ENCODE results near the gene PADI4. TPM values are rescaled to one million over a fixed set of nuclear protein-coding genes. Genes with fewer than 3 reads are reported as not detected.

The PADI4 gene
- total RNA-seq, 1 experiment from 2014 or later: not detected

DNA sequence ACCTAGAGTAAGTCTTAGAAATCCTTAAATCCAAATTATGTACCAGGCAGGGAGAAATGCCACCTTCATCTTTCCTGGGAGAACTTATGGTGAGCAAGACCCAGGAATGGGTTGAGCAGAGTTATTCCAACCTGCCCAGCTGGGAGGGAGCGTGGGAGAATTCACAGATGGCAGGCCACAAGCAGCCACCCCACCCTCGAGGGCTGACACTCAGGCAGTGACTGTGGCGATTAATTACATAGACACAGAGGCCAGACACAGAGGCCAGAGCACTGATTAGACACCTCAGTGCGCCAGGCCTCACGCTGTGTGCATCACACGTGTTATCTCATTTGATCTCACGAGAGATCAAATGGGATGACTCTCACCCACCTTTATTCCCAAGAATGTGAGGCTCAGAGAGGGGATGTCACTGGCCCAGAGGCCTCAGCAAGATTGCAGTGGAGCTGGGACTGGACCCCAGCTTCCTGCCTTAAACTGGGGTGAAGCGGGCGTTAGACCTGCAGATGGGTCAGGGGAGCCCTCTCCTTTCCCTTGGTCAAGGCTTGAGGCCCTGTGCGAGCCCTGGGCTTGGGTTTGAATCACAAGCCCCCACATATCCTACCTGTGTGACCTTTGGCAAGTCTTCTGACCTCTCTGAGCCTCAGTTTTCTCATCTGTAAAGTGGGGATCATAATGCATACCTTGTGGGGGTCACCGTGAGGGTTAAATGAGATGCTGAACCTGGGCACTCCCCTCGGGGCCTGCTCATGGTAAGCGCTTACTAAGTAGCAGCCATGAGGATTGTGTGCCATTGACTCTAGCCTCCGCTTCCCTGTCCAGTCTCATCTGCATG lies 28.8 kb upstream of the PADI4 start:
- intact Hi-C loops (cut with micrococcal nuclease; ENCODE audit: unreplicated experiment): no loop called here
- CTCF ChIA-PET: interaction anchor here (1.0 kb wide), 1 partner anchor 57 kb away, joined by 10 read pairs; no protein-coding TSS in a partner anchor
- ATAC-seq (no peak), DNase-seq (ENCODE audit: low read depth, low spot score) (no peak)
- Histone ChIP-seq H3K9me3 (ENCODE audit: control insufficient read depth, insufficient read depth, low read depth, low read length) (no peaks in the 10 kb centered on the region), H3K4me3 (ENCODE audit: low read depth in 2 of 2, low read length in 2 of 2) (no peak overlapping the region), H3K36me3 (ENCODE audit: control insufficient read depth, insufficient read depth, low read length) (no peaks in the 10 kb centered on the region), H3K27ac (ENCODE audit: low read length) (no peak overlapping the region), H3K27me3 (ENCODE audit: control insufficient read depth, insufficient read depth, low read length) (no peaks in the 10 kb centered on the region; the same call in 1 of the 2 replicates), H3K4me1 (ENCODE audit: control insufficient read depth, insufficient read depth, low read length) (no peaks in the 10 kb centered on the region)
- in situ Hi-C loops (cut with HindIII; ENCODE audit: low pct_unique_long_range_greater_than_20kb, low sequenced_read_pairs): no loop called here
- BruUV-seq (replicated peaks): no TSS peak
- POLR2A ChIA-PET: no interaction called here
- no peak for TF ChIP-seq POLR2AphosphoS5 (IDR thresholded peaks at IDR 0.05; ENCODE audit: low read depth, low read length)
- TF ChIP-seq, protein P1, sequence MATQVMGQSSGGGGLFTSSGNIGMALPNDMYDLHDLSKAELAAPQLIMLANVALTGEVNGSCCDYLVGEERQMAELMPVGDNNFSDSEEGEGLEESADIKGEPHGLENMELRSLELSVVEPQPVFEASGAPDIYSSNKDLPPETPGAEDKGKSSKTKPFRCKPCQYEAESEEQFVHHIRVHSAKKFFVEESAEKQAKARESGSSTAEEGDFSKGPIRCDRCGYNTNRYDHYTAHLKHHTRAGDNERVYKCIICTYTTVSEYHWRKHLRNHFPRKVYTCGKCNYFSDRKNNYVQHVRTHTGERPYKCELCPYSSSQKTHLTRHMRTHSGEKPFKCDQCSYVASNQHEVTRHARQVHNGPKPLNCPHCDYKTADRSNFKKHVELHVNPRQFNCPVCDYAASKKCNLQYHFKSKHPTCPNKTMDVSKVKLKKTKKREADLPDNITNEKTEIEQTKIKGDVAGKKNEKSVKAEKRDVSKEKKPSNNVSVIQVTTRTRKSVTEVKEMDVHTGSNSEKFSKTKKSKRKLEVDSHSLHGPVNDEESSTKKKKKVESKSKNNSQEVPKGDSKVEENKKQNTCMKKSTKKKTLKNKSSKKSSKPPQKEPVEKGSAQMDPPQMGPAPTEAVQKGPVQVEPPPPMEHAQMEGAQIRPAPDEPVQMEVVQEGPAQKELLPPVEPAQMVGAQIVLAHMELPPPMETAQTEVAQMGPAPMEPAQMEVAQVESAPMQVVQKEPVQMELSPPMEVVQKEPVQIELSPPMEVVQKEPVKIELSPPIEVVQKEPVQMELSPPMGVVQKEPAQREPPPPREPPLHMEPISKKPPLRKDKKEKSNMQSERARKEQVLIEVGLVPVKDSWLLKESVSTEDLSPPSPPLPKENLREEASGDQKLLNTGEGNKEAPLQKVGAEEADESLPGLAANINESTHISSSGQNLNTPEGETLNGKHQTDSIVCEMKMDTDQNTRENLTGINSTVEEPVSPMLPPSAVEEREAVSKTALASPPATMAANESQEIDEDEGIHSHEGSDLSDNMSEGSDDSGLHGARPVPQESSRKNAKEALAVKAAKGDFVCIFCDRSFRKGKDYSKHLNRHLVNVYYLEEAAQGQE (IDR thresholded peaks at IDR 0.05; ENCODE audit: insufficient read depth in 1 of 2, low read depth in 2 of 2, low read length in 1 of 2): no peak
- TF ChIP-seq SIN3A (IDR thresholded peaks at IDR 0.05; ENCODE audit: borderline replicate concordance, insufficient read depth, low read depth, low read length): no peak
- TF ChIP-seq TCF7L2 (IDR thresholded peaks at IDR 0.05; ENCODE audit: low read depth, low read length): no peak
- TF ChIP-seq, protein P2, sequence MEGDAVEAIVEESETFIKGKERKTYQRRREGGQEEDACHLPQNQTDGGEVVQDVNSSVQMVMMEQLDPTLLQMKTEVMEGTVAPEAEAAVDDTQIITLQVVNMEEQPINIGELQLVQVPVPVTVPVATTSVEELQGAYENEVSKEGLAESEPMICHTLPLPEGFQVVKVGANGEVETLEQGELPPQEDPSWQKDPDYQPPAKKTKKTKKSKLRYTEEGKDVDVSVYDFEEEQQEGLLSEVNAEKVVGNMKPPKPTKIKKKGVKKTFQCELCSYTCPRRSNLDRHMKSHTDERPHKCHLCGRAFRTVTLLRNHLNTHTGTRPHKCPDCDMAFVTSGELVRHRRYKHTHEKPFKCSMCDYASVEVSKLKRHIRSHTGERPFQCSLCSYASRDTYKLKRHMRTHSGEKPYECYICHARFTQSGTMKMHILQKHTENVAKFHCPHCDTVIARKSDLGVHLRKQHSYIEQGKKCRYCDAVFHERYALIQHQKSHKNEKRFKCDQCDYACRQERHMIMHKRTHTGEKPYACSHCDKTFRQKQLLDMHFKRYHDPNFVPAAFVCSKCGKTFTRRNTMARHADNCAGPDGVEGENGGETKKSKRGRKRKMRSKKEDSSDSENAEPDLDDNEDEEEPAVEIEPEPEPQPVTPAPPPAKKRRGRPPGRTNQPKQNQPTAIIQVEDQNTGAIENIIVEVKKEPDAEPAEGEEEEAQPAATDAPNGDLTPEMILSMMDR (IDR thresholded peaks at IDR 0.05): no peak

DNA sequence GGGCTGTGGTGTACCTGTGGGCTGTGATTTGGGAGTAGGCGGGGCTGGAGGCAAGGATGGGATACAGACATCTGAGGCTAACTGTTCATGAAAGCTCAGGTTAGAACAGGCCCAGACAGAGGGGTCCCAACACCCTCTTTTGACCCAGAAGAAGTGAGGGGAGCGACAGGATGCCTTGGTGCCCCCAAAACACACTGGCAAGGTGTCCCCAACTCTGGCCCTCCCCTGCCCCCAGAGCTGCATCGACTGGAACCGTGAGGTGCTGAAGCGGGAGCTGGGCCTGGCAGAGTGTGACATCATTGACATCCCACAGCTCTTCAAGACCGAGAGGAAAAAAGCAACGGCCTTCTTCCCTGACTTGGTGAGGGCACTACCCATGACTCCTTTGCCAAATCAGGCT lies 27.6 kb upstream of the PADI4 start:
- H3K27ac ChIP-seq (ENCODE audit: low read length): no peak overlapping the region
- in situ Hi-C loops (cut with HindIII; ENCODE audit: low pct_unique_long_range_greater_than_20kb, low sequenced_read_pairs): no loop called here
- POLR2A ChIA-PET: no interaction called here

More for the DNA sequence above, 27.6 kb upstream of the PADI4 start:
- no peaks in the 10 kb centered on the region for H3K4me1 ChIP-seq (ENCODE audit: control insufficient read depth, insufficient read depth, low read length)
- no peak for ATAC-seq
- no TSS peak for BruUV-seq (replicated peaks)
- no peaks in the 10 kb centered on the region; the same call in 1 of the 2 replicates for H3K27me3 ChIP-seq (ENCODE audit: control insufficient read depth, insufficient read depth, low read length)
- no peak for DNase-seq (ENCODE audit: low read depth, low spot score)
- TF ChIP-seq, protein P2 (IDR thresholded peaks at IDR 0.05): no peak
- TF ChIP-seq TCF7L2 (IDR thresholded peaks at IDR 0.05; ENCODE audit: low read depth, low read length): no peak
- TF ChIP-seq, protein P1 (IDR thresholded peaks at IDR 0.05; ENCODE audit: insufficient read depth in 1 of 2, low read depth in 2 of 2, low read length in 1 of 2): no peak
- H3K36me3 ChIP-seq (ENCODE audit: control insufficient read depth, insufficient read depth, low read length): no peaks in the 10 kb centered on the region
- CTCF ChIA-PET: interaction anchor here (0.5 kb wide), 1 partner anchor 162 kb away, joined by 5 read pairs; no protein-coding TSS in a partner anchor
- no peak overlapping the region for H3K4me3 ChIP-seq (ENCODE audit: low read depth in 2 of 2, low read length in 2 of 2)
- H3K9me3 ChIP-seq (ENCODE audit: control insufficient read depth, insufficient read depth, low read depth, low read length): no peaks in the 10 kb centered on the region
- intact Hi-C loops (cut with micrococcal nuclease; ENCODE audit: unreplicated experiment): no loop called here

All from Panc1 (cell line).